H1 (cell line): ENCODE data around the gene CASTOR1. TPM values are rescaled to one million over a fixed set of nuclear protein-coding genes. Genes with fewer than 3 reads are reported as not detected.

ENCODE experiments used
- BRCA1 ChIP-seq: IDR thresholded peaks from 2 replicates; pipeline ENCODE4 v1.6.1; 2012; ENCODE audit warnings: low read depth, low read length, improper control_type of control experiment
- CBX8 ChIP-seq: fragments of 300-800, 300-1000 bp; sonication (generic); IDR thresholded peaks from 2 replicates; pipeline ENCODE4 v1.7.1; 2016; ENCODE audit warnings: low read depth, low read length, borderline replicate concordance
- CTCF ChIP-seq, 3 experiments: IDR thresholded peaks; 1 replicate in 2 of 3; 2 replicates in 1 of 3; pipeline versions ENCODE4 v1.5.1 to v1.6.1; 2011; ENCODE audit warnings: low read length in 3 of 3, mild to moderate bottlenecking in 3 of 3, inconsistent platforms in 2 of 3, low read depth in 1 of 3, moderate library complexity in 1 of 3; ENCODE audit not compliant: insufficient read depth in 1 of 3; ENCODE audit errors: control extremely low read depth in 1 of 3
- GTF2F1 ChIP-seq: IDR thresholded peaks from 2 replicates; pipeline ENCODE4 v1.6.1; 2012; ENCODE audit warnings: low read depth, low read length, improper control_type of control experiment, borderline replicate concordance
- KDM4A ChIP-seq: IDR thresholded peaks from one replicate; pipeline ENCODE4 v1.7.1; 2012; ENCODE audit warnings: low read depth, mild to moderate bottlenecking, moderate library complexity, low read length, inconsistent platforms; ENCODE audit not compliant: severe bottlenecking
- RXRA ChIP-seq: IDR thresholded peaks from 2 replicates; pipeline ENCODE4 v1.6.1; 2011; ENCODE audit warnings: low read depth, mild to moderate bottlenecking, low read length, moderate library complexity; ENCODE audit not compliant: insufficient read depth
- SP4 ChIP-seq: IDR thresholded peaks from 2 replicates; pipeline ENCODE4 v1.6.1; 2012; ENCODE audit warnings: low read length, inconsistent platforms
- TCF12 ChIP-seq: IDR thresholded peaks from 2 replicates; pipeline ENCODE4 v1.6.1; 2011; ENCODE audit warnings: low read depth, mild to moderate bottlenecking, low read length
- YY1 ChIP-seq: IDR thresholded peaks from 2 replicates; pipeline ENCODE4 v1.6.1; 2011; ENCODE audit warnings: low read depth, mild to moderate bottlenecking, low read length
- polyA plus RNA-seq, 7 experiments: library from polyadenylated mRNA; depleted of rRNA in 3 of 7; stranded (reverse) in 5 of 7; unstranded in 2 of 7; fragments of >200 nt in 5 of 7; fragments of 200-250 nt in 2 of 7; gene quantifications; 1 replicate in 5 of 7; 2 replicates in 1 of 7; 4 replicates in 1 of 7; pipeline versions ENCODE4 v1.2.1 to v1.2.3, GENCODE V29; 2011 to 2013; ENCODE audit warnings: missing spikeins in 2 of 7, mixed read lengths in 2 of 7
- total RNA-seq: library from RNA; stranded (reverse); fragmentation: NEBNext Ultra II Directional; extraction: Animal tissue kit (Norgen Biotek cat#: 25700); gene quantifications from 2 replicates; pipeline ENCODE4 v1.2.1, GENCODE V29; 2021
- TF ChIP-seq, protein P1 (sequence below): fragments of 300-600 bp; sonication (generic); IDR thresholded peaks from 2 replicates; pipeline ENCODE4 v1.7.1; 2012; ENCODE audit warnings: low read length, moderate library complexity, mild to moderate bottlenecking, inconsistent platforms; ENCODE audit not compliant: insufficient replicate concordance

The CASTOR1 gene
- total and polyA plus RNA-seq, 2 of the 8 experiments (the other 6 are each of a cell fraction or from before 2014, with no cell fraction given): 10.3 to 36.0 TPM

DNA sequence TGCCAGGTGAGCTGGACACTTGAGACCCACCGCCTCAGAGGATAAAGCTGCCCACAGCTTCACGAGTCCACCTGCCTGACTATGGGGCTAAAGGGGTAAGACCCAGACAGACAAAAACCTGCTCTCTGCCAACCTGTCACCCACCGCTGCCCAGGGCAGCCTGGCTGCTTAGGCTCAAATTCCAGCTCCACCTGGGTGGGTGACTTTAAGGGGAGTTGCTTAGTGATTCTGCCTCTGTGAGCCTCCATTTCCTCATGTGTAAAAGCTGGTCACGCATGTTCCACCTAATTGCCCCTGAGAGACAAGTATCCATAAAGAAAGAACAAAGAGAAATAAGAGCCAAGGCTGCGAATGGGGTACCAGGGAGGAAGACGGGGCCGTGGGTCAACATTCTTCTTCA, 3.7 kb upstream of the CASTOR1 start (continued):
- TF ChIP-seq, protein P1, sequence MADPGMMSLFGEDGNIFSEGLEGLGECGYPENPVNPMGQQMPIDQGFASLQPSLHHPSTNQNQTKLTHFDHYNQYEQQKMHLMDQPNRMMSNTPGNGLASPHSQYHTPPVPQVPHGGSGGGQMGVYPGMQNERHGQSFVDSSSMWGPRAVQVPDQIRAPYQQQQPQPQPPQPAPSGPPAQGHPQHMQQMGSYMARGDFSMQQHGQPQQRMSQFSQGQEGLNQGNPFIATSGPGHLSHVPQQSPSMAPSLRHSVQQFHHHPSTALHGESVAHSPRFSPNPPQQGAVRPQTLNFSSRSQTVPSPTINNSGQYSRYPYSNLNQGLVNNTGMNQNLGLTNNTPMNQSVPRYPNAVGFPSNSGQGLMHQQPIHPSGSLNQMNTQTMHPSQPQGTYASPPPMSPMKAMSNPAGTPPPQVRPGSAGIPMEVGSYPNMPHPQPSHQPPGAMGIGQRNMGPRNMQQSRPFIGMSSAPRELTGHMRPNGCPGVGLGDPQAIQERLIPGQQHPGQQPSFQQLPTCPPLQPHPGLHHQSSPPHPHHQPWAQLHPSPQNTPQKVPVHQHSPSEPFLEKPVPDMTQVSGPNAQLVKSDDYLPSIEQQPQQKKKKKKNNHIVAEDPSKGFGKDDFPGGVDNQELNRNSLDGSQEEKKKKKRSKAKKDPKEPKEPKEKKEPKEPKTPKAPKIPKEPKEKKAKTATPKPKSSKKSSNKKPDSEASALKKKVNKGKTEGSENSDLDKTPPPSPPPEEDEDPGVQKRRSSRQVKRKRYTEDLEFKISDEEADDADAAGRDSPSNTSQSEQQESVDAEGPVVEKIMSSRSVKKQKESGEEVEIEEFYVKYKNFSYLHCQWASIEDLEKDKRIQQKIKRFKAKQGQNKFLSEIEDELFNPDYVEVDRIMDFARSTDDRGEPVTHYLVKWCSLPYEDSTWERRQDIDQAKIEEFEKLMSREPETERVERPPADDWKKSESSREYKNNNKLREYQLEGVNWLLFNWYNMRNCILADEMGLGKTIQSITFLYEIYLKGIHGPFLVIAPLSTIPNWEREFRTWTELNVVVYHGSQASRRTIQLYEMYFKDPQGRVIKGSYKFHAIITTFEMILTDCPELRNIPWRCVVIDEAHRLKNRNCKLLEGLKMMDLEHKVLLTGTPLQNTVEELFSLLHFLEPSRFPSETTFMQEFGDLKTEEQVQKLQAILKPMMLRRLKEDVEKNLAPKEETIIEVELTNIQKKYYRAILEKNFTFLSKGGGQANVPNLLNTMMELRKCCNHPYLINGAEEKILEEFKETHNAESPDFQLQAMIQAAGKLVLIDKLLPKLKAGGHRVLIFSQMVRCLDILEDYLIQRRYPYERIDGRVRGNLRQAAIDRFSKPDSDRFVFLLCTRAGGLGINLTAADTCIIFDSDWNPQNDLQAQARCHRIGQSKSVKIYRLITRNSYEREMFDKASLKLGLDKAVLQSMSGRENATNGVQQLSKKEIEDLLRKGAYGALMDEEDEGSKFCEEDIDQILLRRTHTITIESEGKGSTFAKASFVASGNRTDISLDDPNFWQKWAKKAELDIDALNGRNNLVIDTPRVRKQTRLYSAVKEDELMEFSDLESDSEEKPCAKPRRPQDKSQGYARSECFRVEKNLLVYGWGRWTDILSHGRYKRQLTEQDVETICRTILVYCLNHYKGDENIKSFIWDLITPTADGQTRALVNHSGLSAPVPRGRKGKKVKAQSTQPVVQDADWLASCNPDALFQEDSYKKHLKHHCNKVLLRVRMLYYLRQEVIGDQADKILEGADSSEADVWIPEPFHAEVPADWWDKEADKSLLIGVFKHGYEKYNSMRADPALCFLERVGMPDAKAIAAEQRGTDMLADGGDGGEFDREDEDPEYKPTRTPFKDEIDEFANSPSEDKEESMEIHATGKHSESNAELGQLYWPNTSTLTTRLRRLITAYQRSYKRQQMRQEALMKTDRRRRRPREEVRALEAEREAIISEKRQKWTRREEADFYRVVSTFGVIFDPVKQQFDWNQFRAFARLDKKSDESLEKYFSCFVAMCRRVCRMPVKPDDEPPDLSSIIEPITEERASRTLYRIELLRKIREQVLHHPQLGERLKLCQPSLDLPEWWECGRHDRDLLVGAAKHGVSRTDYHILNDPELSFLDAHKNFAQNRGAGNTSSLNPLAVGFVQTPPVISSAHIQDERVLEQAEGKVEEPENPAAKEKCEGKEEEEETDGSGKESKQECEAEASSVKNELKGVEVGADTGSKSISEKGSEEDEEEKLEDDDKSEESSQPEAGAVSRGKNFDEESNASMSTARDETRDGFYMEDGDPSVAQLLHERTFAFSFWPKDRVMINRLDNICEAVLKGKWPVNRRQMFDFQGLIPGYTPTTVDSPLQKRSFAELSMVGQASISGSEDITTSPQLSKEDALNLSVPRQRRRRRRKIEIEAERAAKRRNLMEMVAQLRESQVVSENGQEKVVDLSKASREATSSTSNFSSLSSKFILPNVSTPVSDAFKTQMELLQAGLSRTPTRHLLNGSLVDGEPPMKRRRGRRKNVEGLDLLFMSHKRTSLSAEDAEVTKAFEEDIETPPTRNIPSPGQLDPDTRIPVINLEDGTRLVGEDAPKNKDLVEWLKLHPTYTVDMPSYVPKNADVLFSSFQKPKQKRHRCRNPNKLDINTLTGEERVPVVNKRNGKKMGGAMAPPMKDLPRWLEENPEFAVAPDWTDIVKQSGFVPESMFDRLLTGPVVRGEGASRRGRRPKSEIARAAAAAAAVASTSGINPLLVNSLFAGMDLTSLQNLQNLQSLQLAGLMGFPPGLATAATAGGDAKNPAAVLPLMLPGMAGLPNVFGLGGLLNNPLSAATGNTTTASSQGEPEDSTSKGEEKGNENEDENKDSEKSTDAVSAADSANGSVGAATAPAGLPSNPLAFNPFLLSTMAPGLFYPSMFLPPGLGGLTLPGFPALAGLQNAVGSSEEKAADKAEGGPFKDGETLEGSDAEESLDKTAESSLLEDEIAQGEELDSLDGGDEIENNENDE: no peak
- TF ChIP-seq TCF12 (no peak), BRCA1 (no peak), SP4 (no peak), CTCF (IDR thresholded peaks at IDR 0.05; ENCODE audit: control extremely low read depth in 1 of 3, insufficient read depth in 1 of 3, low read depth in 1 of 3, low read length in 3 of 3) (no peak), RXRA (no peak), GTF2F1 (no peak), KDM4A (no peak), CBX8 (no peak), YY1 (no peak)
